Stimulated activated CD4-positive, alpha-beta T cell treated with anti-CD3 and anti-CD28 coated beads, Interleukin-2, amount 100 ng/mL, for 24 hours (primary cell): ENCODE results near the gene RHOXF2.

Source experiments
- DNase-seq, 2 donors: peaks; one replicate each; pipeline ENCODE4 v3.0.0-alpha.2; 2020

RHOXF2 gene

GRCh38 chrX:120205816-120206753 is 47.7 kb downstream of the RHOXF2 start:
- DNase-seq: no peak

GRCh38 chrX:120207009-120207605 is 48.7 kb downstream of the RHOXF2 start:
- DNase-seq: no peak

- DNase-seq: peak; percentile 57 to 61
These were observed 55.2 kb downstream of the RHOXF2 start for GRCh38 chrX:120213438-120214265.
